ENCODE results near the gene GALNT4. TPM values are rescaled to one million over a fixed set of nuclear protein-coding genes. Genes with fewer than 3 reads are reported as not detected.

The GALNT4 gene
- total and polyA plus RNA-seq, 2 of the 13 experiments (the other 11 are each of a cell fraction or from before 2014, with no cell fraction given) = 4.9 to 6.8 TPM

- H3K36me3 ChIP-seq (replicated peaks in 1 of 2; ENCODE audit: control insufficient read depth in 1 of 2, insufficient read depth in 2 of 2, low read length in 2 of 2) = no peaks in the 10 kb centered on the region
- H3K4me2 ChIP-seq (ENCODE audit: low read depth, low read length) = no peak overlapping the region
- in situ Hi-C loops (cut with HindIII; ENCODE audit: extremely low pct_ligation_motif_present, low pct_unique_long_range_greater_than_20kb) = no loop called here
- POLR2A ChIA-PET = no interaction called here
- no peaks in the 10 kb centered on the region for H4K20me1 ChIP-seq (ENCODE audit: insufficient read depth, low read length)
- ATAC-seq = no peak
- no peak for DNase-seq (ENCODE audit: low spot score)
- no peaks in the 10 kb centered on the region for H3K79me2 ChIP-seq (ENCODE audit: insufficient read depth, low read length)
- no peak overlapping the region for H3K27ac ChIP-seq (ENCODE audit: extremely low read length, insufficient read depth, low read length)
- H3K27me3 ChIP-seq (ENCODE audit: control insufficient read depth in 1 of 2, insufficient read depth in 2 of 2, low read length in 2 of 2) = no peaks in the 10 kb centered on the region
- H3K9ac ChIP-seq (ENCODE audit: insufficient read depth, low read depth, low read length) = no peak overlapping the region
- CTCF ChIA-PET (ENCODE audit: low intra/inter-chr PET ratio, low total read pairs) = no interaction called here
- H3K4me3 ChIP-seq (replicated peaks in 1 of 3; ENCODE audit: insufficient read depth in 1 of 3, low read depth in 2 of 3, low read length in 3 of 3) = no peak overlapping the region
- FAIRE-seq = no peak
- intact Hi-C loops (cut with micrococcal nuclease; ENCODE audit: unreplicated experiment) = no loop called here
- no peak overlapping the region for H2AFZ ChIP-seq (ENCODE audit: low read length)
- H3K9me3 ChIP-seq (ENCODE audit: low read length) = no peaks in the 10 kb centered on the region
- H3K4me1 ChIP-seq (ENCODE audit: insufficient read depth, low read length) = no peaks in the 10 kb centered on the region
- whole genome bisulfite sequencing (ENCODE audit: low lambda C conversion rate) = 91% methylated on average over 3 of the region's 3 CpGs
- BruUV-seq (replicated peaks) = no TSS peak
- no peak for TF ChIP-seq ZNF251 (CRISPR knock-in tag; IDR thresholded peaks at IDR 0.05)
- no peak for TF ChIP-seq PRDM10 (CRISPR knock-in tag; IDR thresholded peaks at IDR 0.05; ENCODE audit: low read depth)
- no peak for TF ChIP-seq ZNF558 (CRISPR knock-in tag; IDR thresholded peaks at IDR 0.05; ENCODE audit: borderline replicate concordance)
- no peak for TF ChIP-seq ZNF646 (CRISPR knock-in tag; IDR thresholded peaks at IDR 0.05)
- TF ChIP-seq AFF4 (CRISPR knock-in tag; IDR thresholded peaks at IDR 0.05) = no peak
- no peak for TF ChIP-seq ERF (CRISPR knock-in tag; IDR thresholded peaks at IDR 0.05)
- TF ChIP-seq NCOA1 (CRISPR knock-in tag; IDR thresholded peaks at IDR 0.05) = no peak
- TF ChIP-seq GZF1 (CRISPR knock-in tag; IDR thresholded peaks at IDR 0.05) = no peak
- no peak for TF ChIP-seq ZNF790 (CRISPR knock-in tag; IDR thresholded peaks at IDR 0.05; ENCODE audit: borderline replicate concordance)
- no peak for TF ChIP-seq HNRNPH1 (optimal IDR thresholded peaks at IDR 0.05; ENCODE audit: low read depth, low read length)
These were observed 44.6 kb downstream of the GALNT4 start for GRCh38 chr12:89479982-89480381.
